ENCODE measurements around the gene AXDND1.
"Not testable (repeated sequence)": the region's sequence is repeated elsewhere in the genome, so short reads cannot be mapped to it uniquely, and the experiment has no call there.

Gene AXDND1, protein sequence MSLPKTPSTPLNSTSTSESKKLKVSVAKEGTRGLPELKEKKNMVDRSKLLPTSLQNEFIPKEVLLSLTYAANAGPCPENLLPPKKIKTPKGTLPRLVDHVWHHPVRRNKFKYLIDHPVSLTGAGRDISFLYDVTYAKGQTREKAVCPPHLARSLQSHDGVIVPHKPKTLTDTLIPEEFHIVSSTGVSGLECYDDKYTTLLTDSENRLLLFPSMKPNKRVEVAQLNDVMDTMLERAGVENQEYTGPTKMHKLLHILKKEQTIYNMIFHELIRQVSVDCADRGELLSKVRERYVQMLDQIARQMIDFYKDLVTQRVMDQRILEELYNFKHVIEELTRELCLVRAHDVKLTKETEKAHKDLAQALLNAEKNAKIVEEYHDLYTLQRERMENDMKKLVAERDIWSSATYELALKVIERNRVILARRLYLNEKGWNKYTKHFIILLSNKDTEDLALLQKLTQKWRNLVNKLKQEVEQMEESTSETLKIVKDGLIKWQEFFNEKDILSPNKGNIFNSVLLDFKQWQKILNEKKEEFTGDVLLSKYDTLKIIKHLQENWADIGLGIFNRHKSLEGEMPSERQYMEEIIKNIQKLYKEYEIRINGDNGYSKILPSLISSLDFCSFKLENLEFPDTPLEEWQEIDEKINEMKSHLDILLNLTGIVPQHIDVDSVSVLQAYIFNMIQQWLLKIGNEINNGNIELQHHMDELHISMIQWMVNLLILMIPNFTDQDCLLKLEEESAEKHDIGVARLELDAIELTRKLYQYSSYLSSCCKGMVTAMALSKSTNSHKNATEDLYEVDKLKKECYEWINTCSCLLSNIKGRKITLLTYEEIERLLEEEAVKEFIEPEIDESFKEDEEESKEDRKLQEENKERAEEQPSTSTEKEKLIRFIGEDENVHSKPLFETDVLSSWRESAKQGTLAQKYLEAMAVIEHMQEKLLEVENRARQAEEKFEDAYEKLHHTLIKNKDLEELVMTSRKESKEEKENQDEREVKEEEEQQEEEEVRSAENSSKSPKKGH
- 1.8 to 3.2 (median 2.4) reads per million in 4 donors for total RNA-seq

DNA sequence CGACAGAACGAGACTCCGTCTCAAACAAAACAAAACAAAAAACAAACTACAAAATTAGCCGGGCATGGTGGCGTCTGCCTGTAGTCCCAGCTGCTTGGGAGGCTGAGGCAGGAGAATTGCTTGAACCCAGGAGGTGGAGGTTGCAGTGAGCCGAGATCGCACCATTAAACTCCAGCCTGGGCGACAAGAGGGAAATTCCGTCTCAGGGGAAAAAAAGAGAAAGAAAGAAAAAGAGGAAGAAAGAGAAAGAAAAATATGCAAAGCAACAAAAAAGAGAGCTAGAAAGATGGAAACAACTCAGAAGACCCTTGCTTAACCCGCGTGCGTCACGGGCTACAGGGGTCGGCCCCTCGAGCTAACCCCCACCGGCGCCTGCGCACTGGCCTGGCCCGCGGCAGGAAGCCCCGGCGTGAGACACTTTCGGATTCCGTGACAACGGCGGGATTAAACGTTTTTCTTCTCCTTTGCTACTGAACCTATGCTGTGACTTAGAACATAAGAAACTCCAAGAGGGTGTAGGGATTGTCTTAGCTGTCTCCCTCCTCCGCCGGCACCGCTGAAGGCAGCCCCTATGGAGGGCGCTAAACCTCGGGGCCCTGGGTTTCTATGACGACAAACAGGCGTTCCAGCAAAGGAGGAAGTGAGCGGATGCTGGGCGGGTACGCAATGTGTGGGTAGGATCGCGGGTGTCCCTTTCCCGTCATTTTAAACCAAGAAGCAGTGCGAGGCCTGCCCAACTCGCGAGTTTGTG, at the start of gene AXDND1:
TSS of gene AXDND1 (plus strand) at position 630 of the 751 bp plus-strand sequence. CDS start 539 bp downstream, outside the sequence.
- peak; percentile 74 to 92 (median 84) for DNase-seq

DNA sequence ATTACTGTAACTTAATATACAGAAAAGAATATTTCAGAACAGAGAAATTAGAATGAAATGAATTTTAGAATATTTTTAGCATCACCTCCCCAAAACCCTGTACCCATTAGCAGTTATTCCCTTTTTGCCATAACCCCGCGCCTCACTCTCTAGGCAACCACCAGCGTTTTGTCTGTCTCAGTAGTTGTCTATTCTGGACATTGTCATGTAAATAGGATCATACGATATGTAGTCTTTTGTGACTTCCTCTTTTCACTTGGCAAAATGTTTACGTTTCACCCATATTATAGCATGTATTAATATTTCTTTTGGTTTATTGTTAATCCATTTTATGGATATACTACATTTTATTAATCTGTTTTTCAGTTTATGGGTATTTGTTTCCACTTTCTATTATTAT, 47.3 kb upstream of the AXDND1 start:
- no peak for DNase-seq

DNA sequence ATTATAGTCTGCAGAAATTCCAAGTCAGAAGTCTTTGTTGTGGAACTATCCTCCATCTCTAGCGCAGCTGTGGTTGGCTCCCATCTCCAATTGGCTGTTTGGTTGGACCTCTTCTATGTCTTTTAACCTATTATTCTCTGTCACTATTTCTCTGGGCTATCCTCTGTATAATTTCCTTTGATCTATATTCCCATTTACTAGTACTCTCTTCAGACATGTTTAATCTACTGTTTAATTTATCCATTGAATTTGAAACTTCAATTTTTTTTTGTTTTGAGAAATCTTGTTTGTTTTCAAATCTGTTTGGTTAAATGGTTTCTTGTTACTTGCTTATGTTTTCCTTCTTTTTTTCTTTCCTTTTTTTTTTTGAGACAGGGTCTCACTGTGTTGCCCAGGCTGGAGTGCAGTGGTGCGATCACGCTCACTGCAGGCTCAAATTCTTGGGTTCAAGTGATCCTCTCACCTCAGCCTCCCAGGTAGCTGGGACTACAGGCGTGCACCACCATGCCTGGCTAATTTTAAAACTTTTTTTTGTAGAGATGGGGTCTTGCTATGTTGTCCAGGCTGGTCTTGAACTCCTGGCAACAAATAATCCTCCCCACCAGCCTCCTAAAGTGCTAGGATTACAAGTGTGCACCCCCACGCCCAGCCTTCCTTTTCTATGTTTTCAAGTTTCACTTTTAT, 44.1 kb upstream of the AXDND1 start:
- no peak for DNase-seq

DNA sequence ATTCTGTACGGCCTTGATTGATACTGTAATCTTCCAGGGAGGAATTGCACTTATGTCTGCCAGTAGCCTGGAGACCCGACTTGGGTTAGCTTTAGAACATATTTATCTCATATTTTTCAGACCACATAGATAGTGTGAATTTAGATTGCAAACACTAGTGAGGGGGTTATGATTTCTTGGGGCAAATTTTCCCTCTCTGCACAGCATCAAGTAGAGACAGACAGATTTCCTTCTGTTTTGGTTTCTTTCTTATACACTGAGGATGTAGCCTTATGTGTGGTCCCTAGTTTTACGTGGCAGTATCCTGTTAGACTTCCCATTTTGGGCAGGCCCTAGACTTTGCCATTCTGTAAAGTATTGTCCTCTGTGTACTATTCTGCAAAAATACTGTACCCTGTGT, 43.2 kb upstream of the AXDND1 start:
- no peak for DNase-seq

DNA sequence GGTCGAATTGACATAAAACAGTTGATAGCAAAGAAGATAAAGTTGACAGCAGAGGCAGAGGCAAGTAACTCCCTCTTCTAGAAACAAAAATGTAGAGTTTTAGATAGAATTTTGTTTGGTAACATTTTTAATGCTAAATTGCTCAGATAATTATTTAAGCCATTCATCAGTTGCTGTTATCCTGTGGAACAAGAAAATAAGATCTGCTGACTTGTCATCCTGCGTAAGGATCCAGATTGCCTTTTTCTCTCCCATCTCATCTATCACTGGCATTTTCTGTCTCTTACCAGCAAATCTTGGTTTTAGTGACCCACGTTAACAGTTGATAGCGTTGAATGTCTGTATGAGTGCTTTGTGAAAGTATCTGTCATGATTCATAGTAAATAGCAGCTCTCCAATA, 42.3 kb upstream of the AXDND1 start:
- DNase-seq = no peak

DNA sequence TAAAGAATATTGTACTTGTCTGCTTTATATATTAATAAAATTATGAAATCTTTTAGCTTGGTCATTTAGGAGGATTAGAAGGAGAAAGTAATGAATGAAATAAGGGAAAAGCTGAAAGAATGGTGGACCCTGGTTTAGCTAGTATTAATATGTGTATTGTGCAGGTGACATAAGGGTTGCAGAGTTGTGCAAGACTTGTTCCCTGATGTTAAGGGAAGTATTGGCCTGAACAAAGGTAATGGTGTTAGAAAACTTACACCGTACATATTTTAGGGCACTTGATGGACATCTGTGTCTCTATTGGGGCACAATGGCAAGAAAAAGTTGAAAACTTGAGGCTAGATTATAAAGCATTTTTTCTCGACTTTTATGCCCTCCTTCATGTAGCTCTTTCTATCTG, 39.9 kb upstream of the AXDND1 start:
- DNase-seq = no peak

DNA sequence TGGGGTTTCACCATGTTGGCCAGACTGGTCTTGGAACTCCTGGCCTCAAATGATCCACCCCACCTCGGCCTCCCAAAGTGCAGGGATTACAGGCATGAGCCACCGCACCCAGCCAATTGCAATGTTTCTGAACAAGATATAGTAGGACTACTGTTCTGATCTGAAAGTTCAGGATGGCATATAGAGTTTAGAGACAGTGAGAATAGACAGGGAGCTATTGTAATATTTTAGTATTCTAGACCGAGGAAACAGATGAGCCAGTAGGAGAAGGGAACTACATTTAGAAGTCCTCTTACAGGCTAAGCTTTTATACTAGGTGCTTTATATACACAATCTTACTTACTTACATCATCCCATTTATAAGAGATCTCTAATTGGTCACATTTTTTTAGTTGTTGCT, 39.0 kb upstream of the AXDND1 start:
- no peak for DNase-seq

DNA sequence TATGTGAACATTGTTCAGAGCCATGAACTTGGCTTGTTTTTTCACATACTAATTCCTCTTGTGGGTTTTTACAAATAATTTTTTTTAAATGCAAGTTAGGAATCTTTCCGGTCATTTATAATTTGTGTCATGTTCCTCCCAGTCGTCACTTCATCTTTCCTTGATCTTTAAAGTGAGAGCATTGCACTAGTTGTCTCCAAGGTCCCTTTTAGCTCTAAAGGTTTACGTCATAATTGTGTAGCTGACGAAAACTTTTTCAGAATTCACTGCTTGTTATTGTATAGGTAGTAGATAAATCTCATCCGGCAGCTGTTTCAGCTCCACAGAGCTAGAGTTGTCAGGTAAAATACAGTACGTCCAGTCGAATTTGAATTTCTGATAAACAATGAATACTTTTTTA, 38.6 kb upstream of the AXDND1 start:
- DNase-seq = no peak

DNA sequence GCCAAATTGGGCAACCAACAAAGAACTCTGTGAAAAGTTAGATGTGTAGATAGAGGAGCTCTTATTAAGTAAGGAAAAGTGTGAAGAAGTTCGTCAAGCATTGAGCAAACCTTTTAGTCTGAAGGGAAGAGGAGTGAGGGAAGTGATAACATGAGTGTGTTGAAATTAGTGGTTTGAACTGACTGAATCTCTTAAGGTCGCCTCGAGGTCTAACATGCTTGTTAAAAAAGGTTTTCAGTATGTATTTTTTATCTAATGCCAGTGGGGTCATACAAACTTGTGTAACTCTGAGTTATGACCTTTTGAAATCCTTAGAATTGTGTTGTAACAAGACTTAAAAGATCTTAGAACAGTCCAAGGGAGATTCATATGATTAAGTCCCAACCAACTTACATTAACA, 38.1 kb upstream of the AXDND1 start:
- DNase-seq = no peak

DNA sequence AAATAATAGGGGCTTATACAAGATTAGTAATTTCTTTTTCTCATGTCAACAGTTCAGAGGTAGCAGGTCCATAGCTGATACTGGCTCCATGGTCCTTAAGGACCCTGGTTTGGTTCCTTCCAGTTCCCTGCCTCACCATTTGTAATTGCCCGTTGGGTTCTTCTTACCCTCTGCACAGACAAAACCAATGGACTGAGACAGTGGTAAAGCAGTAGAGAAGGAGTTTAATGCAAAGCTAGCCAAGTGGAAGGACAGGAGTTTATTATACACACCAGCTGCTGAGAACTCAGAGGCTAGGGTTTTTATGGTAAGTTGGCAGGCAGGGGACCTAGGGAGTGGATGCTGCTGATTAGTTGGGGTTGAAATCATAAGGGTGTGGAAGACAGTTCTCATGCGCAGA, 35.9 kb upstream of the AXDND1 start:
- no peak for DNase-seq

DNA sequence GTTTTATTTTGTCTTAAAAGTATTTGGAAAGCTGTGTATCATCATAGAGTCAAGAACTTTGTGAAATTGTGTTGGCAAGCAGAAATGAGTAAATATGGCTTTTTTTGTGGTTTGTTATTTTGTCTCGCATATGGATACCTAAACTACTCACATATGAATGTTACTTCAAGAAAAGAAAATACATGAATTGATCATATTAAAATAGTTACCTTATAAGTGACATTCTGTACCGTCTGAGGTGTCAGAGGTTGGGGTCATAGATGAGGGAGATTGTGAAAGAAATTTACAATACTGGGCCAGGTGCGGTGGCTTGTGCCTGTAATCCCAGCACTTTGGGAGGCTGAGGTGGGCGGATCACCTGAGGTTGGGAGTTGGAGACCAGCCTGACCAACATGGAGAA, 31.3 kb upstream of the AXDND1 start:
- DNase-seq = no peak

DNA sequence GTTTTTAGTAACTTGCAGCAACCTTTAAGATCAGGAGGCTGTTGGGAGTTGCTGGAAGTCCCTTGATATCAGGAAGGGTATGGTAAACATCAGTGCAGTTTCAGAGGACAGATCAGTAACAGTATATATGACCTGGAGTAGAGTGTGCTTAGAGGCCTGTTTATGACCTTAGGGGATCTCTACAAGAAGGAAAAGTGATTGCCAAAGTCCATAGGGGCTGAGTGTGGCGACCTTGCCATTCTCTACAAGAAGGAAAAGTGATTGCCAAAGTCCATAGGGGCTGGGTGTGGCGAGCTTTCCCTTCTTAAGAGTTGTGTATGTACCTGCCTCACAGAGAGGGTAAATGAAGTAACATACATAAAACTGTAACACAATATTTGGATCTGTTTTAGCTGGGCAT, 28.5 kb upstream of the AXDND1 start:
- no peak for DNase-seq

DNA sequence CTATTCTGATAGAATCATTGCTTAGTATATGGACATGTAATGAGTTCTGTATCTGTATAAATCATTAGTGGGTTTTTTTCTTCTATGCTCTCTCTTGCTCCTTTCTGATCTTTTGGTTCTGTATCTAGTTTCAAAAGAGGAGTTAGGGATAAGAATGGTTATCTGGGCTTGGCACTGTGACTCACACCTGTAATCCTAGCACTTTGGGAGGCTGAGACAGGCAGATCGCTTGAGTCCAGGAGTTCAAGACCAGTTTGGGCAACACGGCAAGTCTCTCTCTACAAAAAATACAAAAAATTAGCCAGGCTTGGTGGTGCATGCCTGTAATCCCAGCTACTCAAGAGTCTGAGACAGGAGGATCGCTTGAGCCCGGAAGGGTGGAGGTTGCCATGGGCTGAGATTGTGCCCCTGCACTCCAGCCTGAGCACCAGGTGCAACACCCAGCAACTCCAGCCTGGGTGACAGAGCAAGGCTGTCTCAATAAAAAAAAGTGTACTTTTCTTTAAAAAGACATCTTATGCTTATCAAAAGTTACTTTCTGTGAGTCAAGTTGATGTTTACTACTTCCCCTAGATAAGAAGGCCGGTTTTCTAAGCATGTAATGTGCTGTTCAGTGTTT, 27.7 kb upstream of the AXDND1 start:
- DNase-seq = no peak

DNA sequence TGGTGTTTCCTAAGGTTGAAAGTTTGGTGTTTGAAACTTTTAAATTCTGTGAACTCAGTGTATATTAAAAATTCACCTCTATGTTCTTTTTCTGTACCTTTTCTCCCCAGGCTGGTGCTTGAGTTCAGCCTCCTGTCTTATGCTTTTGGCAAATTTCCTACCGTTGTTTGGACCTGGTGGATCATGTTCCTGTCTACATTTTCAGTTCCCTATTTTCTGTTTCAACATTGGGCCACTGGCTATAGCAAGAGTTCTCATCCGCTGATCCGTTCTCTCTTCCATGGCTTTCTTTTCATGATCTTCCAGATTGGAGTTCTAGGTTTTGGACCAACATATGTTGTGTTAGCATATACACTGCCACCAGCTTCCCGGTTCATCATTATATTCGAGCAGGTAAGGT, 24.9 kb upstream of the AXDND1 start:
- DNase-seq = no peak

DNA sequence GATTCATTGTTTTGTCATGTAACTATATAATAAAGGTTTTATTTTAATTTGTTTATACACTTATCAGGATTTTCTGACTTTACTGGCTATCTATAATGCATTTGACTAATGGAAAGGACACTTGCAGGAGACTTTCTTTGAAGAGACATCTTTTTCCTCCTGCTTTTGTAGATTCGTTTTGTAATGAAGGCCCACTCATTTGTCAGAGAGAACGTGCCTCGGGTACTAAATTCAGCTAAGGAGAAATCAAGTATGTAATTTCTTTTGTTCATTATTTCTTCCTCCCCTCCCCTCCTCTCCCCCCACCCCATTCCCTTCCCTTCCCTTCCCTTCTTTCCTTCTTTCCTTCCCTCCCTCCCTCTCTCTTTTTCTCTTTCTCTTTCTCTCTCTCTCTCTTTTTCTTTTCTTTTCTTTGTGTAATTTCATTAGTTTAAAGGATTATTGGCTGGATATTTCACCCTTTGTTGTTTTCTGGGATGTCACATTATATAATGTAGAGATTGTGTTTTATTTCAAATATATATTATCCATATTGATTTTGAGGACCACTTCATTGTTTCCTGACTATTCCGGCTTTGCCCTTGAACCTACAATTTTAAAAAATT, 23.7 kb upstream of the AXDND1 start:
- no peak for DNase-seq

DNA sequence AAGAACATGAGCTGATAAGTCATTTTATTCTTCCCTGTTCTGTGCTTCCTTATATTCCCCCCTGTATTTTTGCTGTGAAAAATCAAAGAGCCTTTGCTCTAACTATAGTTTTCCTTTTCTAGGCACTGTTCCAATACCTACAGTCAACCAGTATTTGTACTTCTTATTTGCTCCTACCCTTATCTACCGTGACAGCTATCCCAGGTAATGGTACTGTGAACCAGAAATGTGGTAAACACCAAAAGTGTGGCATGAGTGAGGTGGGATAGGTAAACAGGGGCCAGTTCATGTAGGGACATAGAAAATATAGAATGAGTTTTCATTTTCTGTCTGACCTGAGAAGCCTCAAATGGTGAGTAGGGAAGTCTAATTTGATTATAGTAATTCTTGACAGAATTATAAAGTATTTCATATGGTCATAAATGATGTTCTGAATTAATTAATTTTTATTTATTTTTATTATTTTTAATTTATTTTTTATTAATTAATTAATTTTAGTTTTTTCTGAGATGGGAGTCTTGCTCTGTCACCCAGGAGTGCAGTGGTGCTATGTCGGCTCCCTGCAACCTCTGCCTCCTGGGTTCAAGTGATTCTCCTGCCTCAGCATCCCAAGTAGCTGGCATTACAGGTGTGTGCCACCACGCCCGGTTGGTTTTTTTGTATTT, 22.9 kb upstream of the AXDND1 start:
- no peak for DNase-seq

DNA sequence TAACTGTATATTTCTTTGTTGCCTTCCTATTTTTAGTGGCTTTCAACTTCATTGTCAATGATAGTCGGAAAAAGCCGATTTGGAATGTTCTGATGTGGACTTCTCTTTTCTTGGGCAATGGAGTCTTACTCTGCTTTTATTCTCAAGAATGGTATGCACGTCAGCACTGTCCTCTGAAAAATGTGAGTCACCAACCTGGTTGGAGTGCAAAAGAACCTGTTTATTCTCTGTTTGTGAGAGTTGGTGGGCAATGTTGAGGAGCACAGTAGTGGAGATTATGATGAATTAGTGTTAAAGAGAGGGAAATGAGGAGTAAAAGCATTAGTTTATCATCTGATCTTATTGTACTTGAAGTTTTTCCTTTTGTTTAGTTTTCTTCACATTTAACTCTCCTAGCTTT, 14.5 kb upstream of the AXDND1 start:
- DNase-seq = no peak

DNA sequence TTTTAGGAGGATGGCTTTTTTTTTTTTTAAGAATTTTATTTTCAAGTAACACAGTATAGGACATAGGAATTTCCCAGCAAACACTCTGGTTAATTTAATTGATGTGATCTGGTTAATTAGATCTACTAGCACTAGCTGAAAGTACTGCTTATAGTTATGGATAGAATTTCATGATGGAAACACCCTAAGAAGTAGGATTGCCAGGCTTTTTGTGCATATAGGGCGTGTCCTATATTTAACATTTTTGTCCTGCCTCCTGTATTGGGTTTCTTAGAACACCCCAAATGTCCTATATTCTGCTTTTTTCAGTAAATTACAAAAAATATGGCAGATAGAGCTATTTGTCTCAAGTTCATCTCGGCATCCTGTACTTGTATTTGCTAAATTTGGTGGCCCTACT, 13.5 kb upstream of the AXDND1 start:
- DNase-seq = no peak

DNA sequence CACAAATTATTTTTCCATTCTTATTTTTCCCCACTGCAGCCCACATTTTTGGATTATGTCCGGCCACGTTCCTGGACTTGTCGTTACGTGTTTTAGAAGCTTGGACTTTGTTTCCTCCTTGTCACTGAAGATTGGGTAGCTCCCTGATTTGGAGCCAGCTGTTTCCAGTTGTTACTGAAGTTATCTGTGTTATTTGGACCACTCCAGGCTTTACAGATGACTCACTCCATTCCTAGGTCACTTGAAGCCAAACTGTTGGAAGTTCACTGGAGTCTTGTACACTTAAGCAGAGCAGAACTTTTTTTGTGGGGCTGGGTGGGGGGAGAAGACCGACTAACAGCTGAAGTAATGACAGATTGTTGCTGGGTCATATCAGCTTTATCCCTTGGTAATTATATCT, 12.2 kb upstream of the AXDND1 start:
- no peak for DNase-seq

DNA sequence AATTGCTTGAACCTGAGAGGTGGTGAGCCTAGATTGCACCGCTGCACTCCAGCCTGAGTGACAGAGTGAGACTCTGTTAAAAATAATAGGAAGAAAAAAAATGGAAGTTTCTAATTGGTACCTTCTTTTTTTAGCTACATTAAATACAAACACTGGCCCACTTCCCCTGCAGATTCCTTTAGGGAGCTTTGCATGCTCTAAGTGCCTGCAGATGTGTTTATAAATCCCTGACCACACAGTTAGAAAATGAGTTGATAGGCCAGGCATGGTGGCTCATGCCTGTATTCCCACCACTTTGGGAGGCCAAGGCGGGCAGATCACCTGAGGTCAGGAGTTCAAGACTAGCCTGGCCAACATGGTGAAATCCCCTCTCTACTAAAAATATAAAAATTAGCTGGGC, 4.1 kb upstream of the AXDND1 start:
- DNase-seq = not testable (repeated sequence)

All from T-helper 1 cell (primary cell).